Measurements from ENCODE around the gene MYO5C. TPM values are rescaled to one million over a fixed set of nuclear protein-coding genes. Genes with fewer than 3 reads are reported as not detected.

MYO5C gene
- total and polyA plus RNA-seq, 2 of the 8 experiments (the other 6 are each of a cell fraction or from before 2014, with no cell fraction given) = 8.2 to 26.7 TPM

DNA sequence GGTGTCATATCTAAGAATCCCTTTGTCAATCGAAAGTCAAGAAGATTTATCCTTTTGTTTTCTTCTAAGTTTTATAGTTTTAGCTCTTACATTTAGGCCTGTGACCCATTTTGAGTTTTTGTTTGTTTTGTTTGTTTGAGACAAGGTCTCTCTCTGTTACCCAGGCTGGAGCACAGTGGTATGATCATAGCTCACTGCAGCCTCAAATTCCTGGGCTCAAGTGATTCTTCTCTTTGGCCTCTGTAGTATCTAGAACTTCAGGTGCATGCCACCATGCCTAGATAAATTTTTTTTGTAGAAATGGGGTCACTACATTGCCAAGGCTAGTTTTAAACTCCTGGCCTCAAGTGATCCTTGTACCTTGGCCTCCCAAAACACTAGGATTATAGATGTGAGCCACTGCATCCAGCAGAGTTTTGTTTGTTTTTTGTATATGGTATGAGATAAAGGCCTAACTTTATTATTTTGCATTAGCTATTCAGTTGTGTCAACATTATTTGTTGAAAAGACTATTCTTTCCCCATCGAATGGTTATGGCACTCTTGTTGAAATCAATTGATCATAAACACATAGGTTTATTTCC lies 5.8 kb upstream of the MYO5C start (continued):
- TF ChIP-seq, protein P1, sequence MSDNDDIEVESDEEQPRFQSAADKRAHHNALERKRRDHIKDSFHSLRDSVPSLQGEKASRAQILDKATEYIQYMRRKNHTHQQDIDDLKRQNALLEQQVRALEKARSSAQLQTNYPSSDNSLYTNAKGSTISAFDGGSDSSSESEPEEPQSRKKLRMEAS (IDR thresholded peaks at IDR 0.05) = no peak
- TF ChIP-seq SIX5 (IDR thresholded peaks at IDR 0.05; ENCODE audit: low read depth, low read length) (no peak), GTF2F1 (IDR thresholded peaks at IDR 0.05; ENCODE audit: borderline replicate concordance, low read depth, low read length) (no peak), TAF1 (IDR thresholded peaks at IDR 0.05; ENCODE audit: low read depth, low read length) (no peak), CHD1 (IDR thresholded peaks at IDR 0.05; ENCODE audit: low read depth, low read length) (no peak), NRF1 (IDR thresholded peaks at IDR 0.05; ENCODE audit: low read depth, low read length) (no peak), TCF12 (IDR thresholded peaks at IDR 0.05; ENCODE audit: low read depth, low read length) (no peak), RXRA (IDR thresholded peaks at IDR 0.05; ENCODE audit: insufficient read depth, low read depth, low read length) (no peak), EP300 (IDR thresholded peaks at IDR 0.05; ENCODE audit: borderline replicate concordance in 1 of 2, low read depth in 2 of 2, low read length in 2 of 2) (no peak), ASH2L (IDR thresholded peaks at IDR 0.05; ENCODE audit: low read length) (no peak)
- TF ChIP-seq, protein P2, sequence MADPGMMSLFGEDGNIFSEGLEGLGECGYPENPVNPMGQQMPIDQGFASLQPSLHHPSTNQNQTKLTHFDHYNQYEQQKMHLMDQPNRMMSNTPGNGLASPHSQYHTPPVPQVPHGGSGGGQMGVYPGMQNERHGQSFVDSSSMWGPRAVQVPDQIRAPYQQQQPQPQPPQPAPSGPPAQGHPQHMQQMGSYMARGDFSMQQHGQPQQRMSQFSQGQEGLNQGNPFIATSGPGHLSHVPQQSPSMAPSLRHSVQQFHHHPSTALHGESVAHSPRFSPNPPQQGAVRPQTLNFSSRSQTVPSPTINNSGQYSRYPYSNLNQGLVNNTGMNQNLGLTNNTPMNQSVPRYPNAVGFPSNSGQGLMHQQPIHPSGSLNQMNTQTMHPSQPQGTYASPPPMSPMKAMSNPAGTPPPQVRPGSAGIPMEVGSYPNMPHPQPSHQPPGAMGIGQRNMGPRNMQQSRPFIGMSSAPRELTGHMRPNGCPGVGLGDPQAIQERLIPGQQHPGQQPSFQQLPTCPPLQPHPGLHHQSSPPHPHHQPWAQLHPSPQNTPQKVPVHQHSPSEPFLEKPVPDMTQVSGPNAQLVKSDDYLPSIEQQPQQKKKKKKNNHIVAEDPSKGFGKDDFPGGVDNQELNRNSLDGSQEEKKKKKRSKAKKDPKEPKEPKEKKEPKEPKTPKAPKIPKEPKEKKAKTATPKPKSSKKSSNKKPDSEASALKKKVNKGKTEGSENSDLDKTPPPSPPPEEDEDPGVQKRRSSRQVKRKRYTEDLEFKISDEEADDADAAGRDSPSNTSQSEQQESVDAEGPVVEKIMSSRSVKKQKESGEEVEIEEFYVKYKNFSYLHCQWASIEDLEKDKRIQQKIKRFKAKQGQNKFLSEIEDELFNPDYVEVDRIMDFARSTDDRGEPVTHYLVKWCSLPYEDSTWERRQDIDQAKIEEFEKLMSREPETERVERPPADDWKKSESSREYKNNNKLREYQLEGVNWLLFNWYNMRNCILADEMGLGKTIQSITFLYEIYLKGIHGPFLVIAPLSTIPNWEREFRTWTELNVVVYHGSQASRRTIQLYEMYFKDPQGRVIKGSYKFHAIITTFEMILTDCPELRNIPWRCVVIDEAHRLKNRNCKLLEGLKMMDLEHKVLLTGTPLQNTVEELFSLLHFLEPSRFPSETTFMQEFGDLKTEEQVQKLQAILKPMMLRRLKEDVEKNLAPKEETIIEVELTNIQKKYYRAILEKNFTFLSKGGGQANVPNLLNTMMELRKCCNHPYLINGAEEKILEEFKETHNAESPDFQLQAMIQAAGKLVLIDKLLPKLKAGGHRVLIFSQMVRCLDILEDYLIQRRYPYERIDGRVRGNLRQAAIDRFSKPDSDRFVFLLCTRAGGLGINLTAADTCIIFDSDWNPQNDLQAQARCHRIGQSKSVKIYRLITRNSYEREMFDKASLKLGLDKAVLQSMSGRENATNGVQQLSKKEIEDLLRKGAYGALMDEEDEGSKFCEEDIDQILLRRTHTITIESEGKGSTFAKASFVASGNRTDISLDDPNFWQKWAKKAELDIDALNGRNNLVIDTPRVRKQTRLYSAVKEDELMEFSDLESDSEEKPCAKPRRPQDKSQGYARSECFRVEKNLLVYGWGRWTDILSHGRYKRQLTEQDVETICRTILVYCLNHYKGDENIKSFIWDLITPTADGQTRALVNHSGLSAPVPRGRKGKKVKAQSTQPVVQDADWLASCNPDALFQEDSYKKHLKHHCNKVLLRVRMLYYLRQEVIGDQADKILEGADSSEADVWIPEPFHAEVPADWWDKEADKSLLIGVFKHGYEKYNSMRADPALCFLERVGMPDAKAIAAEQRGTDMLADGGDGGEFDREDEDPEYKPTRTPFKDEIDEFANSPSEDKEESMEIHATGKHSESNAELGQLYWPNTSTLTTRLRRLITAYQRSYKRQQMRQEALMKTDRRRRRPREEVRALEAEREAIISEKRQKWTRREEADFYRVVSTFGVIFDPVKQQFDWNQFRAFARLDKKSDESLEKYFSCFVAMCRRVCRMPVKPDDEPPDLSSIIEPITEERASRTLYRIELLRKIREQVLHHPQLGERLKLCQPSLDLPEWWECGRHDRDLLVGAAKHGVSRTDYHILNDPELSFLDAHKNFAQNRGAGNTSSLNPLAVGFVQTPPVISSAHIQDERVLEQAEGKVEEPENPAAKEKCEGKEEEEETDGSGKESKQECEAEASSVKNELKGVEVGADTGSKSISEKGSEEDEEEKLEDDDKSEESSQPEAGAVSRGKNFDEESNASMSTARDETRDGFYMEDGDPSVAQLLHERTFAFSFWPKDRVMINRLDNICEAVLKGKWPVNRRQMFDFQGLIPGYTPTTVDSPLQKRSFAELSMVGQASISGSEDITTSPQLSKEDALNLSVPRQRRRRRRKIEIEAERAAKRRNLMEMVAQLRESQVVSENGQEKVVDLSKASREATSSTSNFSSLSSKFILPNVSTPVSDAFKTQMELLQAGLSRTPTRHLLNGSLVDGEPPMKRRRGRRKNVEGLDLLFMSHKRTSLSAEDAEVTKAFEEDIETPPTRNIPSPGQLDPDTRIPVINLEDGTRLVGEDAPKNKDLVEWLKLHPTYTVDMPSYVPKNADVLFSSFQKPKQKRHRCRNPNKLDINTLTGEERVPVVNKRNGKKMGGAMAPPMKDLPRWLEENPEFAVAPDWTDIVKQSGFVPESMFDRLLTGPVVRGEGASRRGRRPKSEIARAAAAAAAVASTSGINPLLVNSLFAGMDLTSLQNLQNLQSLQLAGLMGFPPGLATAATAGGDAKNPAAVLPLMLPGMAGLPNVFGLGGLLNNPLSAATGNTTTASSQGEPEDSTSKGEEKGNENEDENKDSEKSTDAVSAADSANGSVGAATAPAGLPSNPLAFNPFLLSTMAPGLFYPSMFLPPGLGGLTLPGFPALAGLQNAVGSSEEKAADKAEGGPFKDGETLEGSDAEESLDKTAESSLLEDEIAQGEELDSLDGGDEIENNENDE (IDR thresholded peaks at IDR 0.05; ENCODE audit: insufficient replicate concordance, low read length) = no peak

Data from H1 (cell line).